WI38 (cell line): ENCODE results near the gene PARD3.

ENCODE experiments used
- H3K4me3 ChIP-seq: 2 replicates; pipeline ENCODE4 v1.5.1; 2011; ENCODE audit warnings: low read depth, mild to moderate bottlenecking, control low read depth, low read length
- TF ChIP-seq, protein P1 (sequence below): IDR thresholded peaks from 2 replicates; pipeline ENCODE4 v1.5.1; 2012; ENCODE audit warnings: low read depth, mild to moderate bottlenecking, control low read depth, low read length

Gene PARD3

GRCh38 chr10:34590793-34591192 lies 224.3 kb downstream of the PARD3 start:
- no peak overlapping the region for H3K4me3 ChIP-seq
- TF ChIP-seq, protein P1, sequence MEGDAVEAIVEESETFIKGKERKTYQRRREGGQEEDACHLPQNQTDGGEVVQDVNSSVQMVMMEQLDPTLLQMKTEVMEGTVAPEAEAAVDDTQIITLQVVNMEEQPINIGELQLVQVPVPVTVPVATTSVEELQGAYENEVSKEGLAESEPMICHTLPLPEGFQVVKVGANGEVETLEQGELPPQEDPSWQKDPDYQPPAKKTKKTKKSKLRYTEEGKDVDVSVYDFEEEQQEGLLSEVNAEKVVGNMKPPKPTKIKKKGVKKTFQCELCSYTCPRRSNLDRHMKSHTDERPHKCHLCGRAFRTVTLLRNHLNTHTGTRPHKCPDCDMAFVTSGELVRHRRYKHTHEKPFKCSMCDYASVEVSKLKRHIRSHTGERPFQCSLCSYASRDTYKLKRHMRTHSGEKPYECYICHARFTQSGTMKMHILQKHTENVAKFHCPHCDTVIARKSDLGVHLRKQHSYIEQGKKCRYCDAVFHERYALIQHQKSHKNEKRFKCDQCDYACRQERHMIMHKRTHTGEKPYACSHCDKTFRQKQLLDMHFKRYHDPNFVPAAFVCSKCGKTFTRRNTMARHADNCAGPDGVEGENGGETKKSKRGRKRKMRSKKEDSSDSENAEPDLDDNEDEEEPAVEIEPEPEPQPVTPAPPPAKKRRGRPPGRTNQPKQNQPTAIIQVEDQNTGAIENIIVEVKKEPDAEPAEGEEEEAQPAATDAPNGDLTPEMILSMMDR: no peak

- H3K4me3 ChIP-seq: no peak overlapping the region
- TF ChIP-seq, protein P1: no peak
Observed at GRCh38 chr10:34589275-34589674, 225.8 kb downstream of the PARD3 start.

DNA sequence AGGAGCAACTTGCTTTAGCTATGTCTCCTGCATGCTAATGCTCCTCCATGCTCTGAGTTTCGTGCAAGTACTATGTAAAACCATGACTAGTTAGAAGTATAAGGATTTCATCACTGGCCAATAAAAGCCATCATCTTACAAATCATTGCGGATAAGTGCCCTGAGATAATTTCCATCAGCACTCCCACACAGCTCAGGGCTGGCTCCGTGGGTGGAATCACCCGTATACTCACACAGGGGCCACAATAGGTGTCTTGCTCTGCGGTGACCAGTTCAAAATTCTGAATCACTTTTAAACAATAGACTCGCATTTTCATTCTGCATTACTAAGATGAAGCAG lies 227.4 kb downstream of the PARD3 start:
- TF ChIP-seq, protein P1: no peak
- H3K4me3 ChIP-seq: no peak overlapping the region

GRCh38 chr10:34587002-34587679 lies 228.0 kb downstream of the PARD3 start:
- no peak overlapping the region for H3K4me3 ChIP-seq
- TF ChIP-seq, protein P1: no peak

GRCh38 chr10:34585422-34586112 lies 229.5 kb downstream of the PARD3 start:
- TF ChIP-seq, protein P1: no peak
- H3K4me3 ChIP-seq: no peak overlapping the region

GRCh38 chr10:34584164-34584563 lies 230.9 kb downstream of the PARD3 start:
- no peak overlapping the region for H3K4me3 ChIP-seq
- TF ChIP-seq, protein P1: no peak

- TF ChIP-seq, protein P1: no peak
Observed at GRCh38 chr10:34581801-34582532, 233.1 kb downstream of the PARD3 start.

More at GRCh38 chr10:34581801-34582532, 233.1 kb downstream of the PARD3 start:
- H3K4me3 ChIP-seq: no peak overlapping the region
